Vagina (tissue), 2 donors: Measurements from ENCODE around the gene NUP210.

Experiments used
- CTCF ChIP-seq, 3 experiments: fragments of 450-650 bp in 2 of 3; fragments of 200-600 bp in 1 of 3; sonication (generic) in 1 of 3; IDR thresholded peaks; one replicate each; pipeline ENCODE4 v1.5.1; 2017 to 2019; ENCODE audit warnings: antibody characterized with exemption in 3 of 3, mild to moderate bottlenecking in 2 of 3, moderate library complexity in 2 of 3
- POLR2A ChIP-seq, 2 donors: fragments of 450-650 bp; IDR thresholded peaks; one replicate each; pipeline ENCODE4 v1.6.1; 2017; ENCODE audit warnings: antibody characterized with exemption in 2 of 2, mild to moderate bottlenecking in 2 of 2, moderate library complexity in 2 of 2

GRCh38 chr3:13375464-13375863 lies 44.7 kb downstream of the NUP210 start:
- TF ChIP-seq POLR2A (IDR thresholded peaks at IDR 0.05) (no peak), CTCF (IDR thresholded peaks at IDR 0.05) (no peak)
